HG03565 (cell line): ENCODE measurements around the gene KLHDC10.
"Not testable (repeated sequence)": the region's sequence is repeated elsewhere in the genome, so short reads cannot be mapped to it uniquely, and the experiment has no call there.

ENCODE experiments used
- ATAC-seq: cut with Tn5 transposase; IDR thresholded peaks from one replicate; pipeline ENCODE4 v1.9.1; 2021; ENCODE audit warnings: mild to moderate bottlenecking, moderate library complexity; ENCODE audit not compliant: unreplicated experiment

KLHDC10 gene, protein sequence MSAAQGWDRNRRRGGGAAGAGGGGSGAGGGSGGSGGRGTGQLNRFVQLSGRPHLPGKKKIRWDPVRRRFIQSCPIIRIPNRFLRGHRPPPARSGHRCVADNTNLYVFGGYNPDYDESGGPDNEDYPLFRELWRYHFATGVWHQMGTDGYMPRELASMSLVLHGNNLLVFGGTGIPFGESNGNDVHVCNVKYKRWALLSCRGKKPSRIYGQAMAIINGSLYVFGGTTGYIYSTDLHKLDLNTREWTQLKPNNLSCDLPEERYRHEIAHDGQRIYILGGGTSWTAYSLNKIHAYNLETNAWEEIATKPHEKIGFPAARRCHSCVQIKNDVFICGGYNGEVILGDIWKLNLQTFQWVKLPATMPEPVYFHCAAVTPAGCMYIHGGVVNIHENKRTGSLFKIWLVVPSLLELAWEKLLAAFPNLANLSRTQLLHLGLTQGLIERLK

DNA sequence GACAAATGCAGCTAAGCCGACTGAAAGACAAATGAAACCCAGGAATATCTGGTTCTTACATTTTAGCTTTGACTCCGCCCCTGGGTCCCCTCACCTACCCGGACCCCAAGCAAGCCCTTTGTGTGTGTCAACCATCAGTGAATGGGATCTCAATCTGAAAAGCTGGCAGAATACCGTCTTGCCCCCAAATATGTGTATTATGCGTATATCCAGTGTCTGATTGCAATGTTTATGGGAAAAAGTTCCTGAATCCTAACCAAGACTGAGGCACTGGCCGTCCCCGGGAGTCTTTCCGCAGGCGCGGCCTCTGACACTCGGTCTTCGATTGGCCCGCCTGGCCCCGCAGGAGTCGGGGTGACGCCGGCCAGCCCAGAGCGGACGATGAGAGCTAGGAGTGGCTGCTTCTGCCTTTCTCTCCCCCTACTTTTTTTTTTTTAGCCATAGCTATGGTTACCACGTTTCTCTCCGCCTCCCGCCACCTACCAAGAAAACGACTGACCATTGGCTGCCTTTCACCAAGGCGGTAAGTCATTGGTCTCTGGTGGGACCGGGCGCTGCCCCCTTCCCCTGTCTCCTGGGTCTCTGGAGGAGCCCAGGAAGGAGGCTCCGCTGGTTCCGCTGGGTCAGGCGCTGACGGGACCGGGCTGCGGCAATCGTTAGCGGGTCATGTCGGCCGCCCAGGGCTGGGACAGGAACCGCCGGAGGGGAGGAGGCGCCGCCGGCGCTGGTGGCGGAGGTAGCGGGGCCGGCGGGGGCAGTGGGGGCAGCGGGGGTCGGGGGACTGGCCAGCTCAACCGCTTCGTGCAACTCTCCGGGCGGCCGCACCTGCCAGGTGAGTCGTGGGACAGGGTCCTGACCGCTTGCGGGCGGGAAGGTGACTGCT is at the start of gene KLHDC10:
Gene KLHDC10 (plus strand): TSS at position 557 of the 883 bp plus-strand sequence. CDS start 110 bp downstream, at position 667.
- peak; percentile 91 for ATAC-seq

DNA sequence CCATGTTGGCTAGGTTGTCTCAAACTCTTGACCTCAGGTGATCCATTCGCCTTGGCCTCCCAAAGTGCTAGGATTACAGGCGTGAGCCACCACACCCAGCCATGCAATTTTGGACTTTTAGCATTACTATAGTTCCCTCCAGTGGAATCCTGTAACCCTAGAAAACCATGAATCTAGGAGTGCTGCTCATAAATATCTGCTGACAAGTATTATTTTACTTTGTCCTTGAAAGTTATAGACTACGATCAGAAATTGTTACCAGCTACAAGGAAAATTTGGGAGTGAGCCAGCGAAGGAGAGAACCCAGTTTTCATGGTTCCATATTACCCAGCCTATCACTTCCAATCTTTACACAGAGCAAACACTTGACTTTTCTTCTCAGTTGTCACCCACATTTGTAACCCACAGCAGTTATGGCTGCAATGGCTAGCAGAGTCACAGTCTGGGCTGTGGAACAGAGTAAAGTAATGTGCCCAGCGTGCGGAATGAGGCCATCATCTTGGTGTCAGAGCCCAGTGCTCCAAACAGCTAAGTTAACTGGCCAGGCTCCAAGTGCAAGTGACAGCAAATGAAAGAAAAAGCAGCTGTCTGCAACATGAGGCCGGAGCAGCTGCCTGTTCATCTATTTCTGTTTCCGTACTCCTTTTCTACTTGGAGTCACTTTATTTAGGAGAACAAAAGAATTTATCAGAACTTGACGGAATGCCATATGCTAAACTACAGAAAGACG is 49.1 kb upstream of the KLHDC10 start:
- no peak for ATAC-seq

DNA sequence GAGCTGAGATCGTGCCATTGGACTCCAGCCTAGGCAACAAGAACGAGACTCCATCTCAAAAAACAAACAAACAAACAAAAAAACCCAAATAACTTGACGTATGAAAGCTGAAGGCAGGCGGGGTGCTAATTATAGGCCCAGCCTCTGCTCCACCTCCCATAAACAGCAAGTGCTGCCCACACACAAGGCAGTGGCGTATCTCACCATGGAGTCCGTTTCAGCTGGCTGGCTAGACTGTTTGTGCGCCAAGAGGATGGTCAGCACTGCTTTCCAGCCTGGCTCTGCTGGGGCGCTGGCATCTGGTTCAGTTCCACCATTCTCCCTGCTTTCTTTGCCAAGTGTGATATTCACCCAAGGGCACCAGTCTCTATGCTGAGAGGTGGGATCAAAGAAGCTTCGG is 48.2 kb upstream of the KLHDC10 start:
- ATAC-seq = no peak

DNA sequence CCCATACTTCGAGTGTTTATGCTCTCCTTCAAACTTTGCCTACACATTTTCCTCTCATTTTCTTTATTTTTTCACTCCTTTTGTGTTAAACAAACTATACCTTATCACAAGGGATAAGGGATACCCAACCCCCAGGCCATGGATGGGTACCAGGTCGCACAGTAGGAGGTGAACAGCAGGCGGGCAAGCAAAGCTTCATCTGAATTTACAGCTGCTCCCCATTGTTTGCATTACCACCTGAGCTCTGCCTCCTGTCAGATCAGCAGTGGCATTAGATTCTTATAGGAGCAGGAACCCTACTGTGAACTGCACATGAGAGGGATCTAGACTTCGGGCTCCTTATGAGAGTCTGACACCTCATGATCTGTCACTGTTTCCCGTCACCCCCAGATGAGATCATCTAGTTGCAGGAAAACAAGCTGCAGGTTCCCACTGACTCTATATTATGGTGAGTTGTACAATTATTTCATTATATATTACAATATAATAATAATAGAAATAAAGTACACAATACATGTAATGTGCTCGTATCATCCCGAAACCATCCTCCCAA is 47.6 kb upstream of the KLHDC10 start:
- no peak for ATAC-seq

DNA sequence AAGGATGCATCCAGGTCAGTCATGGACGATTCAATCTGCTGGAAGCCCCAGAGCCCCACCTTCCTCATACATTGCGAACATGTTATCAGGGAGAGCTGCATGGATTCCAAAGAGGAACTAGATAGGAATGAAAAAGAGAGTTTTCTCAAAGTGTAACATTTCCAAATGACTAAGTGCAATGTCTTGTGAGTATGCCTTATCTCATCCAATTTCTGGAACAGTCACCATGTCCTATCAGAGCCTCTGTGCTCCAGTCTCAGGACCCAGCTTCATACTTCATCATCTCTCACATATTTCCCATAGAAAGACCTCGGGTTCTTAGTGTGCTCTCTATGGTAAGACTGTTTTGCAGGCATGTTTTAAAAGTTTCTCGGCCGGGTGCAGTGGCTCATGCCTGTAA is 45.9 kb upstream of the KLHDC10 start:
- no peak for ATAC-seq

DNA sequence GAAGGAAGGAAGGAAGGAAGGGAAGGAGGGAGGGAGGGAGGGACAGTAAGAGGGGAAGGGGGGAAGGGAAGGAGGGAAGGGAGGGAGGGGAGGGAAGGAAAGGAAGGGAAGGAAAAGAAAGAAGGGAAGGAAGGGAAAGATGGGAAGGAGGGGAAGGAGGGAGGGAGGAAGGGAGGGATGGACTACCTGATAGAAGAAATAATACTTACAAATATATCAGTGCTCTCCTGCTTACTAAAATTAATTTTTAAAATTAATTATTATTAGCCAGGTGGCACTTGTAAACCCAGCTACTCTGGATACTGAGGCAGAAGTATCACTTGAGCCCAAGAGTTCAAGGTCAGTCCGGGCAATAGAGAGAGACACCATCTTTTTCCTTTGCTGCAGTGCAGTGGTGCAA is 37.6 kb upstream of the KLHDC10 start:
- ATAC-seq = no peak

DNA sequence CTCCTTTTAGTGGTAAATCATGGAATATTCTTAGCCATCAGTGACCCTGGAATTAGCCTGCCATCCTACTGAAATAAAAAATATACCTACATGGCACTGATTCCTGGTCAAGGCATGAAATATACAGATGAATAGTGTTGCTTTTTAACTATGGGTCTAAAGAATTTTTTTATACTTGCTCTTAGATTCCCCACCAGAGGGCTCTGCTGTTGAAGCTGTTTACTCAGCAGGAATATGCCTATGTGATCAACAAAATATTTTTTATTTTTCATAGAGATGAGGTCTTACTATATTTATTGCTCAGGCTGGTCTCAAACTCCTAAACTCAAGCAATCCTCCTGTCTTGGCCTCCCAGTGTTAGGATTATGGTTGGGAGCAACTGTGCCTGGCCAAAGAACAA is 32.6 kb upstream of the KLHDC10 start:
- ATAC-seq = no peak

DNA sequence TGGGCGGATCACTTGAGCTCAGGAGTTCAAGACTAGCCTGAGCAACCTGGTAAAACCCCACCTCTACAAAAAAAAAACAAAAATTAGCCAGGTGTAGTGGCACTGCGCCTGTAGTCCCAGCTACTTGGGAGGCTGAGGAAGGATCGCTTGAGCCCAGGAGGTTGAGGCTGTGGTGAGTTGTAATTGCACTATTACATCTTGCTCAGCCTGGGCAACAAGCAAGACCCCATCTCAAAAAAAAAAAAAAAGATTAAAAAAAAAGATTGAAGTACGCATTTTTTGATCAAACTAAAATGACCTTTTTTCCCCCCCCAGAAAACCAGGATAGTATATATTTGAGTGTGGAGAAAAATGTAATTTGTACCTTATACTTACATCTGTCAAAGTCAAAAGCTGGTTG is 29.8 kb upstream of the KLHDC10 start:
- no peak for ATAC-seq

DNA sequence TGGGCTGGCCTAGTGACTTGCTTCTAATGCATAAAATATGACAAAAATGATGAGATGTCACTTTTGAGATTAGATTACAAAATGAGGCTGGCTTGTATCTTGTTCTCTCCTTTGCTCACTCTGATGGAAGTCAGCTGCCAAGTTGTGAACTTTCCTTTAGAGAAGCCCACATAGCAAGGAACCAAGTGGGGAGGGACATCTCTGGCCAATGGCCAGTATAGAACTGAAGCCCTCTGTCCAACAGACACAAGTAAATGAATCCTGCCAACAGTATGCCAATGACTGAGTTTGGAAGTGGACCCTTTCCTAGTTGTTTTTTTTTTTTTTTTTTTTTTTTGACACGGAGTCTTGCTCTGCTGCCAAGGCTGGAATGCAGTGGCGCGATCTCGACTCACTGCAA is 22.5 kb upstream of the KLHDC10 start:
- no peak for ATAC-seq

DNA sequence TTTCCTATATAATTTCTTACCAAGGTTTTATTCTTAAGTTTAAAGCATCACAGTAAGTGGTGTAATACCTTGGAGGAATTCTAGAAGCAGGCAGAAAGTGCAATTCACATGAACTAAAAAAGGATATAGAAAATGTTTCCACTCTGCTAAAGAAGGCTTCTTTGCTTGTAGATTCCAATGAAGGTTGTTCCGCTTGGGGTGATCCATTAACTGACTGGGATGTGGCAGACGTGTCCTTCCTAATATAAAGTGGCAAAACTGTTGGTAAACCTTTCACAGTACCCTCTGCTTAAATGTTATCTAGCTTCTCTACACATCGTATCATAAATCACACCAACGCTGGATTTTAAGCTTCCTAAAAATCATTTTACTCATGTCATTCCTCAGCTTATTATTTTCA is 21.4 kb upstream of the KLHDC10 start:
- no peak for ATAC-seq

DNA sequence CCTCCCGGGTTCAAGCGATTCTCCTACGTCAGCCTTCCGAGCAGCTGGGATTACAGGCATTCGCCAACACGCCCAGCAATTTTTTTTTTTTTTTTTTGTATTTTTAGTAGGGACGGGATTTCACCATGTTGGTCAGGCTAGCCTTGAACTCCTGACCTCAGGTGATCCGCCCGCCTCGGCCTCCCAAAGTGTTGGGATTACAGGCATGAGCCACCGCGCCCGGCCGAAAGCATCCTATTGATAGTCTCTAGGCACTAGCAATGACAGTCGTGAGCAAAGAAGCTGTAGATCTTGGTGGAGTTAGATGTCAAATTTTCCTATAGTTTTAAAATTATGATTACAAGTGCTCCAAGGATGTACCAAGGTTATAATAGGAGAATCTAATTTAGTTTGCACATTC is 18.1 kb upstream of the KLHDC10 start:
- not testable (repeated sequence) for ATAC-seq

DNA sequence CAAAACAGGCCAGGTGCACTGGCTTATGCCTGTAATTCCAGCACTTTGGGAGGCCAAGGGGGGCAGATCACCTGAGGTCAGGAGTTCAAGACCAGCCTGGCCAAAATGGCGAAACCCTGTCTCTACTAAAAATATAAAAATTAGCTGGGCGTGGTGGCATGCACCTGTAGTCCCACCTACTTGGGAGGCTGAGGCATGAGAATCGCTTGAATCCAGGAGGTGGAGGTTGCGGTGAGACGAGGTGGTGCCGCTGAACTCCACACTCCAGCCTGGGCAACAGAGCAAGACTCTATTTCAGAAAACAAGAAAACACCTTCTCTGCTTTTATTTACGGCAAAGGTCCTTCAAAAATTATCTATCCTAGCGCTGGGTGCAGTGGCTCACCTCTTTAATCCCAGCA is 15.1 kb upstream of the KLHDC10 start:
- not testable (repeated sequence) for ATAC-seq

DNA sequence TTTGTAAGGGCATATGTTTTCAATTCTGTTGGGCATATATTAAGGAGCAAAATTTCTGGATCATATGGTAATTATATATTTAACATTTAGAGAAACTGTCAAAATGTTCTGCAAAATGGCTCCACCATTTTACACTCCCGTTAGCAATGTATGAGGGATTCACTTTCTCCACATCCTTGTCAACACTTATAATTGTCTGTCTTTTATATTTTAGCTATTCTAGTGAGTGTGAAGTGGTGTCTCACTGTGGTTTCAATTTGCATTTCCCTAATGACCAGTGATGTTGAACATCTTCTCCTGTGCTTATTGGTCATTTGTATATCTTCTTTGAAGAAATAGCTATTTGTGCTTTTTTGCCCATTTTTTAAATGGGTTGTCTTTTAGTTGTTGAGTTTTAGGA is 8.1 kb upstream of the KLHDC10 start:
- no peak for ATAC-seq

DNA sequence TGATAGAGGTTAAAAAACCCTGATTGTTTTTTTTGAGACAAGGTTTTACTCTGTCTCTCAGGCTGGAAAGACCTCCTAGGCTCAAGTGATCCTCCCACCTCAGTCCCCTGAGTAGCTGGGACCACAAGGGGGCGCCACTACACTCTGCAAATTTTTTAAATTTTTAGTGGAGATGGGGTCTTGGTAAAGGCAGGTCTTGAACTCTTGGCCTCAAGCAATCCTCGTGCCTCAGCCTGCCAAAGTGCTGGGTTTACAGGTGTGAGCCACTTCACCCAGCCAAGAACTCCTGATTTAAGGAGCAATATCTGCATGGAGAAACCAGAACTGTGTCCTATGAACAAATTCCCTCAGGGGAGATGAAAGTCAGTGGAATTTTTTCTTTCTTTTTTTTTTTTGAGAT is 7.3 kb upstream of the KLHDC10 start:
- ATAC-seq = no peak

DNA sequence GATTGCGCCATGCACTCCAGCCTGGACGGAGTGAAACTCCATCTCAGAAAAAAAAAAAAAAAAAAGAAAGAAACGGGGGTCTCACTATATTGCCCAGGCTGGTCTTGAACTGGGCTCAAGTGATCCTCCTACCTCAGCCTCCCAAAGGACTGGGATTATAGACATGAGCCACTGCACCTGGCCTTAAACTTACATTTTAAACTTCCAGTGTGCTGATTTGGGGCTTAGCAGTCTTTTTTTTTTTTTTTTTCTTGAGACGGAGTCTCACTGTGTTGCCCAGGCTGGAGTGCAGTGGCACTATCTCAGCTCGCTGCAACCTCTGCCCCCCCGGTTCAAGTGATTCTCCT is 5.8 kb upstream of the KLHDC10 start:
- ATAC-seq = not testable (repeated sequence)

DNA sequence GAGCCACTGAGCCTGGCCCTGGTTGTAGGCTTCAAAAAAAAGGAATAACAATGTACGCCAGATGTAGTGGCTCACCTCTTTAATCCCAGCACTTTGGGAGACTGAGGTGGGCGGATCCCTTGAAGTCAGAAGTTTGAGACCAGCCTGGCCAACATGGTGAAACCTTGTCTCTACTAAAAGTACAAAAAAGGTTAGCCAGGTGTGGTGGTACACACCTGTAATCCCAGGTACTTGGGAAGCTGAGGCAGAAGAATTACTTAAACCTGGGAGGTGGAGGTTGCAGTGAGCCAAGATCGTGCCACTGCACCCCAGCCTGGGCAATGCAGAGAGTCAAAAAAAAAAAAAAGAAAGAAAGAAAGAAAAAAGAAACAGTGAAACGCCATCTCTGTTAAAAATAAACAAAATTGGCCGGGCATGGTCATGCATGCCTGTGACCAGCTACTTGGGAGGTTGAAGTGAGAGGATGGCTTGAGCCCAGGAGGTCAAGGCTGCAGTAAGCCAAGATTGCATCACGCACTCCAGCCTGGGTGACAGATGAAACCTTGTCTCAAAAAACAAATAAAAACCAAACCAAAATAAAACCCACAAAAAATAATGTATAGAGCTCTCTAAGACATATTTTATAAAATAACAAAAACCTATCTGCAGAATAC is 4.7 kb upstream of the KLHDC10 start:
- ATAC-seq = no peak

DNA sequence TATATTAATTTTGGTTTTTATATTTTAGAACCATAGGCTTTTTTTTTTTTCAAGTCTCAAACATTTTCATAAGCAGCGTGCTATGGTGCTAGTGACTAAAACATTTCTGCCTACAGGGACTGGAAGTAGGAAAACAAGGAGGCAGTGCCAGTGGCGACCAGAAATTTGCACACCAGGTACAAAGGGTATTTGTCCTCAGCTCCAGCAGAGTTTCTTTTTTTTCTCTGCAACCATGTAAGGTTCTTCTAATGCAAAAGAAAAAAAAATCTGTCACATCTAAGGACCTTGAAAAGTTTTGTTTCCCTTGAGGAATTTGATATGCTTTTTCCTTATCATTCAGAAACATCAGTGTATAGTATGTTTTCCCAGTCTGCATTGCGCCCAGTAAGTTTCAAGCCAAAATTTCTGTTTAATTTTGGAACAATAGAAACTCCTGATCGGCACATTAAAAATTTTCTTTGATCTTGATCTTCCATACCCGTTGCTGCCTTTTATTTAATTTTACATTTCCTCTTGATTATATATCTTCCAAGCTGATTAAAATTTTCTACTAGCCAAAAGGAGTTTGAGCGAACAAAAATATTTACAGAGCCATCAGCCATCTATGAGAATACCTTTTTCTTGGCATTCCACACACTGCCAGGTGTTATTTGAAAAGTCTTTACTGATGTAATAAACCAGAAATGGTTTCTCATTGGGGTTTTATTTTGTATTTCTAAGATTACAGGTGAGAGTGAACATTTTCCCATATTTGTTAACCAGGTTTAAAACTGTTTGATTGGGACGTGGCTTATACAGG is 956 bp upstream of the KLHDC10 start:
- no peak for ATAC-seq

DNA sequence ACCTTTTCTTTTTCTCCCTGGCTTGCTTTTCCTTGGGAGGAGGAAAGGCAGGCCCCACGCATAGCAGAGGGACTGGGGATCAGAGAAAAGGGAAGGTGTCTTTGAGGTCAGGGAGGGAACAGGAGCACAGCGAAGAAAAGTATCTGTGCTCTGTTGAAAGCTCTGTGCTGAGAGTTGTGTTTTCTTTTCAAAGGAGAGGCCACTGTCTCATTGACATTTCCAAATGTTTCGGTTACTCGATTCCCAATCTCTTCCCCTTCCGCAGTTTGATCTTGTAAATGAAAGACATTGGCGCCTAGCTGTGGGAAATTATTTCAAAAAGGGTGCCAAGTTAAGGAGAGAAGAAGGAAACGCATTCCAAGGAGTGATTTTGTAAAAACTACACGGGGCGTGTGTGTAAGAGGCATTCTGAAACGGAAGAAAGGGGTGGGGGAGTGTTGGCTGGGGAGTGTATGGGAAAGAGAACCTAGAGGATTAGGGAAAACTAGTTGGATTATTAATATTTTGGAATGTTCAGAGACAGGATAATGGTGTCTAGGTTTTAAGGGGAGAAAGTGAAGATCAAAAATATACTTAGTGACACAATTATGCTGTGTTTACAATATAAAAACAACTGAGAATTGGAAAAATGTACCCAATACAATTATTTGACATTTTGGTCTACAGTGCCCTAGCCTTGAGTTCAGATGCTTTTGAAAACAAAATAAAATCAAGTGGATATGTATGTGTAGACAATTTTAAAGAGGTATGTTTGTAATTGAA is 708 bp downstream of the KLHDC10 start:
- ATAC-seq = no peak
